Ishikawa (cell line): ENCODE results near the gene SLC8A3.

Source experiments
- CEBPB ChIP-seq: IDR thresholded peaks from 2 replicates; pipeline ENCODE4 v1.6.1; 2012
- CREB1 ChIP-seq: IDR thresholded peaks from 2 replicates; pipeline ENCODE4 v1.6.1; 2012; ENCODE audit warnings: low read depth
- EGR1 ChIP-seq: IDR thresholded peaks from 2 replicates; pipeline ENCODE4 v1.6.1; 2012
- EP300 ChIP-seq: IDR thresholded peaks from 2 replicates; pipeline ENCODE4 v1.6.1; 2012; ENCODE audit warnings: borderline replicate concordance
- FOXM1 ChIP-seq: IDR thresholded peaks from 2 replicates; pipeline ENCODE4 v1.6.1; 2012; ENCODE audit warnings: low read depth, borderline replicate concordance
- MAX ChIP-seq: IDR thresholded peaks from 2 replicates; pipeline ENCODE4 v1.6.1; 2012
- NFIC ChIP-seq: IDR thresholded peaks from 2 replicates; pipeline ENCODE4 v1.6.1; 2012
- RAD21 ChIP-seq: IDR thresholded peaks from 2 replicates; pipeline ENCODE4 v1.6.1; 2012; ENCODE audit warnings: low read depth
- TAF1 ChIP-seq: IDR thresholded peaks from 2 replicates; pipeline ENCODE4 v1.6.1; 2012; ENCODE audit warnings: low read depth, mild to moderate bottlenecking
- TCF12 ChIP-seq: IDR thresholded peaks from 2 replicates; pipeline ENCODE4 v1.6.1; 2012; ENCODE audit warnings: low read depth
- TEAD4 ChIP-seq: IDR thresholded peaks from 2 replicates; pipeline ENCODE4 v1.6.1; 2012
- USF1 ChIP-seq: IDR thresholded peaks from 2 replicates; pipeline ENCODE4 v1.6.1; 2012
- YY1 ChIP-seq: IDR thresholded peaks from 2 replicates; pipeline ENCODE4 v1.6.1; 2012; ENCODE audit warnings: low read depth
- ZBTB7A ChIP-seq: IDR thresholded peaks from 2 replicates; pipeline ENCODE4 v1.6.1; 2012; ENCODE audit warnings: low read depth
- TF ChIP-seq, protein P1 (sequence below): IDR thresholded peaks from 2 replicates; pipeline ENCODE4 v1.6.1; 2012; ENCODE audit warnings: low read depth, mild to moderate bottlenecking

SLC8A3 gene

GRCh38 chr14:70080076-70080475, 108.7 kb downstream of the SLC8A3 start:
- no peak for TF ChIP-seq TCF12
- no peak for TF ChIP-seq TEAD4
- TF ChIP-seq YY1, result no peak
- no peak for TF ChIP-seq CREB1
- TF ChIP-seq USF1, result no peak
- no peak for TF ChIP-seq EGR1
- no peak for TF ChIP-seq ZBTB7A
- TF ChIP-seq FOXM1, result no peak
- TF ChIP-seq CEBPB, result no peak
- TF ChIP-seq MAX, result no peak
- TF ChIP-seq NFIC, result no peak
- TF ChIP-seq, protein P1, sequence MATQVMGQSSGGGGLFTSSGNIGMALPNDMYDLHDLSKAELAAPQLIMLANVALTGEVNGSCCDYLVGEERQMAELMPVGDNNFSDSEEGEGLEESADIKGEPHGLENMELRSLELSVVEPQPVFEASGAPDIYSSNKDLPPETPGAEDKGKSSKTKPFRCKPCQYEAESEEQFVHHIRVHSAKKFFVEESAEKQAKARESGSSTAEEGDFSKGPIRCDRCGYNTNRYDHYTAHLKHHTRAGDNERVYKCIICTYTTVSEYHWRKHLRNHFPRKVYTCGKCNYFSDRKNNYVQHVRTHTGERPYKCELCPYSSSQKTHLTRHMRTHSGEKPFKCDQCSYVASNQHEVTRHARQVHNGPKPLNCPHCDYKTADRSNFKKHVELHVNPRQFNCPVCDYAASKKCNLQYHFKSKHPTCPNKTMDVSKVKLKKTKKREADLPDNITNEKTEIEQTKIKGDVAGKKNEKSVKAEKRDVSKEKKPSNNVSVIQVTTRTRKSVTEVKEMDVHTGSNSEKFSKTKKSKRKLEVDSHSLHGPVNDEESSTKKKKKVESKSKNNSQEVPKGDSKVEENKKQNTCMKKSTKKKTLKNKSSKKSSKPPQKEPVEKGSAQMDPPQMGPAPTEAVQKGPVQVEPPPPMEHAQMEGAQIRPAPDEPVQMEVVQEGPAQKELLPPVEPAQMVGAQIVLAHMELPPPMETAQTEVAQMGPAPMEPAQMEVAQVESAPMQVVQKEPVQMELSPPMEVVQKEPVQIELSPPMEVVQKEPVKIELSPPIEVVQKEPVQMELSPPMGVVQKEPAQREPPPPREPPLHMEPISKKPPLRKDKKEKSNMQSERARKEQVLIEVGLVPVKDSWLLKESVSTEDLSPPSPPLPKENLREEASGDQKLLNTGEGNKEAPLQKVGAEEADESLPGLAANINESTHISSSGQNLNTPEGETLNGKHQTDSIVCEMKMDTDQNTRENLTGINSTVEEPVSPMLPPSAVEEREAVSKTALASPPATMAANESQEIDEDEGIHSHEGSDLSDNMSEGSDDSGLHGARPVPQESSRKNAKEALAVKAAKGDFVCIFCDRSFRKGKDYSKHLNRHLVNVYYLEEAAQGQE, result no peak
- no peak for TF ChIP-seq EP300
- TF ChIP-seq TAF1, result no peak
- TF ChIP-seq RAD21, result no peak

GRCh38 chr14:70078329-70078728, 110.4 kb downstream of the SLC8A3 start:
- TF ChIP-seq EGR1 (no peak), TCF12 (no peak), NFIC (no peak), FOXM1 (no peak), RAD21 (no peak), TAF1 (no peak), CEBPB (no peak), TEAD4 (no peak)

GRCh38 chr14:70077720-70078119, 111.0 kb downstream of the SLC8A3 start:
- TF ChIP-seq CEBPB (no peak), EP300 (no peak), MAX (no peak), TCF12 (no peak), TAF1 (no peak), YY1 (no peak), CREB1 (no peak), FOXM1 (no peak), RAD21 (no peak), TEAD4 (no peak), ZBTB7A (no peak), USF1 (no peak), EGR1 (no peak)
- TF ChIP-seq, protein P1, result no peak

DNA sequence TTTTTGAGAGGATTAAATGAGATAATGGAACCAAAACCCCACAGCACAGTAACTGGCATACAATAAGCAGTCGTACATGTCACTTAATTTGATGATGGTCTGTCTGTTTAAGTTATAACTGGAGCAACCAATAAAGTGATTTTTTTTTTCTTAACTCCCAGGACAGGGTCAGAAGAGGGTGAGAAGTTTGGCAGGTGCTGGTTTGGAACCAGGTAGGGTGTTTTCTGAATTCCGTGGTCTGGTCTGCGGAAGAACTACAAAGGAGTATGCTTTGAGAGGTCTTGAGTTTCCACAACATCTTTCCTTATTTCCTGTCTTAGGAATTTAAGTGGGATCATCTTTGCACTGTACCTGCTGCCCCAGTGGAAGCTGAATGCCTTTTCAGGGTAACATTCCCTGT, 111.7 kb downstream of the SLC8A3 start:
- TF ChIP-seq CREB1 (no peak), NFIC (no peak), ZBTB7A (no peak), EP300 (no peak), FOXM1 (no peak), YY1 (no peak), EGR1 (no peak), TEAD4 (no peak), TAF1 (no peak), CEBPB (no peak), USF1 (no peak), MAX (no peak), TCF12 (no peak), RAD21 (no peak)
- TF ChIP-seq, protein P1, result no peak
